B cell (primary cell): ENCODE data around the gene SNRPD2. TPM values are rescaled to one million over a fixed set of nuclear protein-coding genes. Genes with fewer than 3 reads are reported as not detected.

Experiments used
- ATAC-seq: fragments of 200-7000 bp; cut with Tn5 transposase; one replicate; pipeline ENCODE4 v1.10.0; 2021; ENCODE audit warnings: low read depth, mild to moderate bottlenecking, moderate number of reproducible peaks, moderate library complexity
- CTCF ChIA-PET: fragments of 350-600 bp; sonication (Branson Sonifier 250); formaldehyde crosslinking; loops from one replicate; lab custom pipeline; 2021; ENCODE audit warnings: antibody characterized with exemption, inconsistent platforms; lab: Charles Lee
- POLR2A ChIA-PET: fragments of 350-600 bp; sonication (Branson Sonifier 250); formaldehyde crosslinking; loops from one replicate; lab custom pipeline; 2021; ENCODE audit warnings: antibody characterized with exemption; lab: Charles Lee
- DNase-seq: peaks from one replicate; pipeline ENCODE4 v3.0.0; 2013
- H2AFZ ChIP-seq: 2 replicates; pipeline ENCODE4 v1.6.1; 2012; ENCODE audit warnings: mild to moderate bottlenecking, low read depth, low read length; ENCODE audit not compliant: insufficient read depth, poor library complexity, severe bottlenecking
- H3K27ac ChIP-seq, 2 donors: 1 replicate in 1 of 2; 2 replicates in 1 of 2; pipeline ENCODE4 v1.5.1; 2012 to 2013; ENCODE audit warnings: low read length in 2 of 2, mild to moderate bottlenecking in 2 of 2, moderate library complexity in 1 of 2
- H3K27me3 ChIP-seq, 4 experiments: fragments of 200-600 bp in 1 of 4; sonication (generic) in 1 of 4; replicated peaks in 1 of 4; 1 replicate in 2 of 4; 2 replicates in 2 of 4; pipeline versions ENCODE4 v1.6.1 to v1.7.0; 2013 to 2016; ENCODE audit warnings: low read length in 3 of 4, mild to moderate bottlenecking in 2 of 4, mixed read lengths in 1 of 4, moderate library complexity in 1 of 4; ENCODE audit not compliant: insufficient read depth in 4 of 4, control insufficient read depth in 3 of 4; ENCODE audit errors: control extremely low read depth in 1 of 4
- H3K36me3 ChIP-seq, 2 experiments: replicated peaks in 1 of 2; 1 replicate in 1 of 2; 2 replicates in 1 of 2; pipeline versions ENCODE4 v1.6.1 to v1.7.1; 2013; ENCODE audit warnings: low read length in 1 of 2; ENCODE audit not compliant: insufficient read depth in 2 of 2, control insufficient read depth in 1 of 2; ENCODE audit errors: control extremely low read depth in 1 of 2, extremely low read depth in 1 of 2
- H3K4me1 ChIP-seq, 2 donors: fragments of 200-600 bp in 1 of 2; sonication (generic) in 1 of 2; 1 replicate in 1 of 2; 2 replicates in 1 of 2; pipeline versions ENCODE4 v1.5.1 to v1.6.1; 2013 to 2017; ENCODE audit warnings: low read length in 2 of 2; ENCODE audit not compliant: control insufficient read depth in 2 of 2, insufficient read depth in 2 of 2
- H3K4me2 ChIP-seq: replicated peaks from 2 replicates; pipeline ENCODE3; 2012; ENCODE audit warnings: mild to moderate bottlenecking, low read depth, low read length; ENCODE audit not compliant: poor library complexity, severe bottlenecking
- H3K4me3 ChIP-seq, 5 experiments: fragments of 200-600 bp in 1 of 5; sonication (generic) in 1 of 5; 1 replicate in 3 of 5; 2 replicates in 2 of 5; pipeline versions ENCODE4 v1.5.1 to v1.7.0; 2011 to 2016; ENCODE audit warnings: low read length in 4 of 5, mild to moderate bottlenecking in 4 of 5, low read depth in 2 of 5, control low read depth in 1 of 5, moderate library complexity in 1 of 5; ENCODE audit not compliant: insufficient read depth in 1 of 5; ENCODE audit errors: control extremely low read depth in 1 of 5, extremely low read depth in 1 of 5
- H3K79me2 ChIP-seq: fragments of 200-600 bp; sonication (generic); one replicate; pipeline ENCODE4 v1.6.0; 2016; ENCODE audit warnings: low read length; ENCODE audit not compliant: control insufficient read depth, insufficient read depth
- H3K9ac ChIP-seq: fragments of 200-600 bp; sonication (generic); 2 replicates; pipeline ENCODE4 v1.6.1; 2017; ENCODE audit warnings: mild to moderate bottlenecking, low read length, moderate library complexity
- H3K9me3 ChIP-seq, 3 donors: one replicate each; pipeline versions ENCODE4 v1.6.1 to v1.7.1; 2013; ENCODE audit warnings: low read length in 2 of 3; ENCODE audit not compliant: control insufficient read depth in 2 of 3, insufficient read depth in 1 of 3; ENCODE audit errors: control extremely low read depth in 1 of 3
- H4K20me1 ChIP-seq: 2 replicates; pipeline ENCODE4 v1.6.0; 2012; ENCODE audit warnings: mild to moderate bottlenecking, low read length; ENCODE audit not compliant: insufficient read depth, control insufficient read depth, poor library complexity, severe bottlenecking
- H3K27ac Mint-ChIP-seq: one replicate; pipeline ENCODE4 v1.8.0; 2021; ENCODE audit warnings: mixed read lengths
- H3K27me3 Mint-ChIP-seq: one replicate; pipeline ENCODE4 v1.8.0; 2021; ENCODE audit warnings: mixed read lengths
- H3K4me1 Mint-ChIP-seq: one replicate; pipeline ENCODE4 v1.8.0; 2021; ENCODE audit warnings: mixed read lengths
- H3K4me3 Mint-ChIP-seq: one replicate; pipeline ENCODE4 v1.8.0; 2021; ENCODE audit warnings: mixed read lengths
- H3K9me3 Mint-ChIP-seq: one replicate; pipeline ENCODE4 v1.8.0; 2022; ENCODE audit warnings: mixed read lengths; ENCODE audit not compliant: insufficient read depth
- CTCF ChIP-seq: fragments of 200-600 bp; IDR thresholded peaks from one replicate; pipeline ENCODE4 v1.8.0; 2022; ENCODE audit warnings: antibody characterized with exemption, mild to moderate bottlenecking
- EZH2 ChIP-seq: IDR thresholded peaks from 2 replicates; pipeline ENCODE4 v1.6.1; 2012; ENCODE audit warnings: borderline replicate concordance, low read depth, mild to moderate bottlenecking, moderate library complexity, low read length; ENCODE audit not compliant: insufficient read depth, poor library complexity, severe bottlenecking
- WGBS: methylation state at CpG from one replicate; pipeline ENCODE4 v1.1.5; 2013; ENCODE audit warnings: missing lambda C conversion rate; ENCODE audit not compliant: insufficient coverage; 5-methylcytosine and 5-hydroxymethylcytosine counted together
- intact Hi-C: fragments of 100-400 bp; cut with micrococcal nuclease; formaldehyde crosslinking; loops from one replicate; pipeline ENCODE4 v1.10.0; 2022
- polyA plus RNA-seq: library from polyadenylated mRNA; depleted of rRNA; stranded (reverse); fragments of >200 nt; gene quantifications from 2 replicates; pipeline ENCODE4 v1.2.3, GENCODE V29; 2012
- total RNA-seq, 2 donors: library from RNA; stranded (reverse); fragments of 120-200 nt in 1 of 2; gene quantifications; 1 replicate in 1 of 2; 2 replicates in 1 of 2; pipeline versions ENCODE4 v1.2.3 to v1.2.4, GENCODE V29; 2013 to 2022

SNRPD2 gene
- total and polyA plus RNA-seq, 2 donors (not counting 1 experiment from before 2014, with no cell fraction given), result 241 to 368 TPM

- Histone ChIP-seq H3K79me2 (no peaks in the 10 kb centered on the region), H3K36me3 (no peaks in the 10 kb centered on the region), H3K27me3 (peaks cover 0 to 32% (median 11%) of the 10 kb centered on the region in 4 experiments), H4K20me1 (no peaks in the 10 kb centered on the region), H3K4me2 (peak overlapping the region; percentile 90), H2AFZ (peak overlapping the region; percentile 78), H3K4me3 (peak overlapping the region in 4 of 5 experiments; percentile 25 to 64 (median 42)), H3K4me1 (peaks cover 25 to 32% of the 10 kb centered on the region in 2 donors), H3K9ac (peak overlapping the region; percentile 54), H3K9me3 (peaks cover 0 to 14% (median 0%) of the 10 kb centered on the region in 3 donors), H3K27ac (no peak overlapping the region)
- TF ChIP-seq CTCF (no peak), EZH2 (no peak)
- H3K4me1 Mint-ChIP-seq, result peaks cover 20% of the 10 kb centered on the region
- peak; percentile 5 for ATAC-seq
- H3K4me3 Mint-ChIP-seq, result peak overlapping the region; percentile 82
- H3K27me3 Mint-ChIP-seq, result peaks cover 24% of the 10 kb centered on the region
- H3K9me3 Mint-ChIP-seq, result no peaks in the 10 kb centered on the region
- DNase-seq, result peak; percentile 57
- intact Hi-C loops, result no loop called here
- POLR2A ChIA-PET, result interaction anchor here (0.7 to 1.8 kb wide), 2 partner anchors 13 to 101 kb away, joined by 4 to 5 read pairs; no protein-coding TSS in a partner anchor
- WGBS, result 4% methylated on average over 27 of the region's 28 CpGs
- CTCF ChIA-PET, result interaction anchor here (0.6 to 8.9 kb wide), 7 partner anchors 16 to 237 kb away, joined by 3 to 60 read pairs (median 3); partner anchors contain the start of genes EML2 and QPCTL
- H3K27ac Mint-ChIP-seq, result no peak overlapping the region
Measured at GRCh38 chr19:45676851-45677263, 14.9 kb downstream of the SNRPD2 start.

GRCh38 chr19:45674946-45675345 lies 16.8 kb downstream of the SNRPD2 start:
- Mint-ChIP-seq H3K27ac (no peak overlapping the region), H3K27me3 (peaks cover 36% of the 10 kb centered on the region), H3K4me3 (no peak overlapping the region), H3K4me1 (peaks cover 25% of the 10 kb centered on the region), H3K9me3 (no peaks in the 10 kb centered on the region)
- H3K4me2 ChIP-seq, result no peak overlapping the region
- POLR2A ChIA-PET, result interaction anchor here (0.6 to 0.7 kb wide), 2 partner anchors 33 to 89 kb away, joined by 3 to 14 read pairs; no protein-coding TSS in a partner anchor
- ATAC-seq (no peak), DNase-seq (no peak)
- H3K9ac ChIP-seq, result no peak overlapping the region
- H4K20me1 ChIP-seq, result no peaks in the 10 kb centered on the region
- H3K79me2 ChIP-seq, result no peaks in the 10 kb centered on the region
- TF ChIP-seq CTCF (no peak), EZH2 (no peak)
- no peak overlapping the region for H3K4me3 ChIP-seq
- H3K27ac ChIP-seq, result no peak overlapping the region
- peaks cover 0 to 27% (median 3%) of the 10 kb centered on the region in 3 donors for H3K9me3 ChIP-seq
- intact Hi-C loops, result no loop called here
- peaks cover 28 to 37% of the 10 kb centered on the region in 2 donors for H3K4me1 ChIP-seq
- 89% methylated on average over 3 of the region's 7 CpGs for WGBS
- peaks cover 0 to 45% (median 17%) of the 10 kb centered on the region in 4 experiments for H3K27me3 ChIP-seq
- CTCF ChIA-PET, result interaction anchor here (8.9 kb wide), 1 partner anchor 33 kb away, joined by 60 read pairs; the partner anchor contains the start of gene EML2
- no peaks in the 10 kb centered on the region for H3K36me3 ChIP-seq
- H2AFZ ChIP-seq, result no peak overlapping the region
